Kidney tubule cell (primary cell): ENCODE results near the gene TCF7L2.
A peak's percentile ranks its signal among the peaks of the same experiment; 100 is the strongest.

ENCODE experiments used
- DNase-seq: peaks from one replicate; pipeline ENCODE4 v3.0.0-alpha.2; 2018; ENCODE audit warnings: low spot score

Gene TCF7L2

DNA sequence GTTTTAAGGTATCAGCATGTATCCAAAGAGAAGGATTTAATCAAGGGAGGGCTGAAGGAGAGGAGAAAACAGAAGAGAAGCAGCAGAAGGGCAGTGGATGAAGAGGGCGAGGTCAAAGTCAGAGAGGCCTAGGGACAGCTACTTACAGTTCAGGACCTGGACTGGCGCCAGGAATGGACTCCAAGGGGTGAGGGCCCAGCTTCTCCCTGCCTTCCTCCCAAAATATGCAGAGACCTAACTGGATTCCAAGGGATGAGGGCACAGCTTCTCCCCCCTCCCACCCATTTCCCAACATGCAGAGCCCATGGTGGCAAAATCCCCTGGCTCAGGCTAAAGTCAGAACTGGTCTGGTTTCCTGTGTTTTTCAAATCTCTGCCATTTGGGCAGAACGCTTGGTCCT, 3.4 kb upstream of the TCF7L2 start:
- no peak for DNase-seq

DNA sequence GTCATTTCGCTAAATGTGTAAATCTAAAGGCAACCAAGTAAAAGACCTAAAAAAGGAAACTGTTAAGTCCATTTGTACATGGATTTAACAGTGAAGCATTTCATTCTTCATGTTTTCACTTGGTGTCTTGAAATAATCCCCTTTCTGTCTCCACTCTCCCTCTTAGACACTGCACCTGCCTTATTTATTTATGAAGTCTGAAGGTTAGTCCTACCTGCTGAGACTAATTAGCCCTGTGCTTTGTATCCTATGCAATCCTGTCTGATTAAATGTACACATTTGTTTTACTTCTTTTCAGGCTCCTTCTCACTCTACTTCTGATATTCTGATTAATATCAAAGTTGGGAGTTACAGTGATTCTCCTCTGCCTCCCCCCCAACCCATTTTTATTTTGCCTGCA, 1.9 kb upstream of the TCF7L2 start:
- no peak for DNase-seq

DNA sequence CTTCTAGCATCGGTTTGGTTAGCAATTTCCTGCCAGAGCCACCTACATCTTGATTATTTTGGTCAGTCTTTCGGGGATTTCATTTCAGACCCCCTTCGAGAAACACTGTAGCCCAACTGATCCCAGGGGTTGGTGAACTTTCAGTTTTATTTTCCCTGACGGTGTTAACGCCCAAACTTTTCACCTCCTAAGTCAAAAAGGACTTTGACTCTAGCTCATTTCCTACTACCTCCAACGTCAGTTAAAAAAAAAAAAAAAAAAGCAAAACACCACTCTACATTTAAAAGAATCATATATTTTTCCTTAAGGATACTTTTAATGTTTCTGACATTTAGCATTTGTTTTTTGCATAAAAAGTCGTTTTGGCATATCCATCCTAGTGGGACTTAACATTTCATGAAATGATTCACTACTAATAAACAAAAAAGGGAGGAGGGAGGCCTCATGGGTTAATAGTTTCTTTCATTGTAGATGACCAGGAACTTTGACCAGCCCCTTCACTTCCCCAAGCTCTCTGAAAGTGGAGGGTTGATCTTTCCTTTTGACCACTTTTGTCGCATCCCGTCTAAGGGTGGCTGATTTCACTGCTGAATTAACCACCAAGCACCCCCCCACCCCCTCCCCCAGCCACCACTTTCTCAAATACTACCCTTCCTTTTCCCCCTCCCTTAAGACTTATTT, 764 bp upstream of the TCF7L2 start:
- DNase-seq, result peak; percentile 66

DNA sequence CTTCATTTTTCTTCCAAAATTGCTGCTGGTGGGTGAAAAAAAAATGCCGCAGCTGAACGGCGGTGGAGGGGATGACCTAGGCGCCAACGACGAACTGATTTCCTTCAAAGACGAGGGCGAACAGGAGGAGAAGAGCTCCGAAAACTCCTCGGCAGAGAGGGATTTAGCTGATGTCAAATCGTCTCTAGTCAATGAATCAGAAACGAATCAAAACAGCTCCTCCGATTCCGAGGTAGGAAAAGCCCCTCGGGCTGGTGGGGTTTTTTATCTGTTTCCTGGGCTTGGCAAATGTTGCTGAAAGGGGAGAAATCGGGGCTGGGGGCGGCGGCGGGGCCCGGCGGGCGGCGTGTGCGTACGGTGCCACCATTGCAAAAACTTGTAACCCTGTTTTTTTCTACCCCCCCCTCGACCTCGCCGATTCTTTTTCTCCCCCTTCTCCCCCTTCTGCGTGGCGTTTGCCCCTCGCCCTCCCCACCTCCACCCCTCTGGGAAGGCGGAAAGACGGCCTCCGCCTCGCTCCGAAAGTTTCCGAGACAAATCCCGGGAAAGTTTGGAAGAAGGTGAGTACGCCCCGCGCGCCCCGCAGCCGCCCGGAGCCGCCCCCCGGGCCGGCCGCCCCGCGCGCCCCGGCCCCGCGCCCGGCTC, 789 bp downstream of the TCF7L2 start:
- peak; percentile 55 for DNase-seq

DNA sequence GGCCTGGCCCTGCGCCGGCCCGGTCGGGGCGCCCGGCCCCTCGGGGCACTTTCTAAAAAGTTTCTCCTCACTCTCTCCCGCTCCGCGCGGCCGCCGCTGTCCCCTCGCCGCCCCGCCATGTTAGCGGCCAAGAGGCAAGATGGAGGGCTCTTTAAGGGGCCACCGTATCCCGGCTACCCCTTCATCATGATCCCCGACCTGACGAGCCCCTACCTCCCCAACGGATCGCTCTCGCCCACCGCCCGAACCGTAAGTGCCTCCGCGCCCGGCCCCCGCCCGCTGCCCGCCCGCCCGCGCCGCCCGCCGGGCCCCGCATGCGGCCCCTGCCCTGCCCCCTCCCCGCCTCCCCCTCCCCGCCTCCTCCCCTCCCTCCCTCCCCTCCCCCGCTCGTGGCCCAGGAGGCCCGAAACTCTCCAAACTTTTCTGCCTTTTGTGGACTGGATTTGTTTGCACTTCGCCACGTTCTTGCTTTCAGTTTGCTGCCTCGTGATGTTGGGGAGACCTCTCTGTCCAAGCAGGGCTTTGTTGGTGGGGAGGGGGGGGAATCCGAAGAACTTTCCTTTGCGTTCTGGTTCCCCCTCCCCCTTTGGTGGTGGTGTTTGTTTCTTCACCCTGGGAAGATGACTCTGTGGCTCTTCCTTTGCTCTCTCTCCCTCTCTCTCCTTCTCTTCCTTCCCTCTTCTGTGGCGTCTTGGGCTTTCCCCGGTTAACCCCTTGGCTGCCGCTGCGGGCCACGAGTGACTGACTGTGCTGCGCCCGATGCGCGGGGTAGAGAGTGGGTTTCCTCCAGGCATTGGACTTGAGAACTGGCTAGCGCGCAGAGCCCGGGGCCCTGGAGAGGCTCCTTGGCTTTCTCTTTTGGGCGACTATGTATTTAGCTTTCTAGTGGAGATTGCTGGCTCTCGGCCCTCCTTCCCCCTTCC, 1.6 kb downstream of the TCF7L2 start:
- peak; percentile 92 for DNase-seq

DNA sequence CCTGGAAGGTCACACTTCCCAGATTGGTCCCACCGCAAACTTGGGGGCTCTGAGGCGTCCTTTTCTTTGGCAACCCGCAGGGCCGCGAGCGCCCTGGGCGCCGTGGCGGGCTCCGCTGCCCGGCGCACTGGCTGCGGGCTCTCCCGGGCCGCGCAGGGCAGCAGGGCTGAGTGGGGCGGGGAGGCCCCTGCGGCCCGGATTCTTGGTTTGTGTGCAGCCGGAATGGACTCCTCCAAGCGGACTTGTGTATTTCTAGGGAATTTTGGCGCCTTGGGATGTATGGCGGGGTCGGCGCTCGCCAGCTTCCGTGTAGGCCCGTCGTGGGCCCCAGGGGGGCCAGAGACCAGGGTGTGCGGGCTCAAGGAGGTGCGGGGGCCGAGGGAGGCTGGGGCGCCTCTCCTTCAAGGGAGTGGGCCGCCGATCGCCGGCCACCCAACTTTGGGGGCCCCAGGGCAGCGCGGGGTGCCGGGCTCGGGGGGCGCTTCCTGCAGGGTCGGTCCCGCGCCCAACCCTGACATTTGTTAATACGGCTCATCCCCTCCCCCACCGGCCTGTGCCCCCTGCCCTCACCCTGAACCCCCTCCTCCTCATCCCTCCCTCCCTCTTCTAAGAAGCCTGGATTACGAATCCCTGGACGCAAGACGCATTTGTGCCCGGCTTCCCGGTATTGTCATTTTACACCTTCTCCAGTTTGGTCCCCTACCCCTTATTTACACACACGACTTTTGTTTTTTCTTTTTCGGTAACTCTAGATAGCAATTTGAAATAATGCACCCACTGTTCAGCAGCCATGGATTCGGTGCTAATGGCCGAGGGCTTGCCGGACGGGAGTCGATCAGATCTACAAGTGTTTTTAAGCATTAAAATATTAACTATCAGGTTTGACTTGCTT, 2.5 kb downstream of the TCF7L2 start:
- DNase-seq, result peak; percentile 47

DNA sequence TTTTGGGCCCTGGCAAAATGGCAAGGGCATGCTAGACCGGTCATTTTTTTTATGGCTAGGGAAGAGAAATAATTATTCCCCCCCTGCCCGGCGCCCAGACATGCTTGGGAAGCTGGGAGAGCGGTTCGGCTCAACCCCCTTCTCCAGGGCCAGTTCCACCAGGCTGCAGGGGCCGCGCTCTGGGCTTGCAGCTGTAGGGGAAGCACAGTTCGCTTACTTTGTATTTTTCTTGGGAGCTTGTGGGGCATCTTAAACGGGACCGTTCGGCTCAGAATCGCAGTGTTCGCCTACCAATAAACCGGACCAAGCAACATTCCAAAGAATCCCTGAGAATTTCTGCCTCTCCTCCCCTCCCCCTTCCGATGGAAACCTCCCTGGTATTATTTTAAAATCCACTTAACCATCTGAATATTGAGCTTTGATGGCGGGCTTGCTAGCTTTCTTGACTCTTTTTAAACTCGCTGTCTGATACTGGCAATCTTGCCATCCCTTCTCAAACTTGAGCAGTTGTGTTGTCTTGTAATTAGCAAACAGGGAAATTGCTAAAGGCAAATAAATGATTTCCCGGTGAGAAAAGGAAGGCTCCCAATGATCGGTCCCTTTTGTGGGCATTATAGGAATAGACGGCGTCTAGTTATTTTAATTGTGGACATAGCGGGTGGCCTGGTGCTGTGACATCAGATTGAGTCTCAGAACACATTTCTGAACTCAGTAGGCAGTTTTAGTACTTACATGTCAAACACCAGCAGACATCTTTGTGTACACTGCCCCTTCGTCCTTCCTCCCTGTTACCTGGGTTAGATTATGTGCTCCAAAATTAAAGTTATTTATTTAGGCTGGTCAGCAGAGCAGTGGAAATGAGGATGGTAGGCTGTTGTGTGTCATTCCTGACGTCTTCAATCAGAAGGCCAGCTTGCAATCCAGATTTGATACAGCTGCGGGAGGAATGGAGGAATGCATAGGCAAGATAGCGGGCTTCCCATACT, 3.4 kb downstream of the TCF7L2 start:
- peak; percentile 44 for DNase-seq

DNA sequence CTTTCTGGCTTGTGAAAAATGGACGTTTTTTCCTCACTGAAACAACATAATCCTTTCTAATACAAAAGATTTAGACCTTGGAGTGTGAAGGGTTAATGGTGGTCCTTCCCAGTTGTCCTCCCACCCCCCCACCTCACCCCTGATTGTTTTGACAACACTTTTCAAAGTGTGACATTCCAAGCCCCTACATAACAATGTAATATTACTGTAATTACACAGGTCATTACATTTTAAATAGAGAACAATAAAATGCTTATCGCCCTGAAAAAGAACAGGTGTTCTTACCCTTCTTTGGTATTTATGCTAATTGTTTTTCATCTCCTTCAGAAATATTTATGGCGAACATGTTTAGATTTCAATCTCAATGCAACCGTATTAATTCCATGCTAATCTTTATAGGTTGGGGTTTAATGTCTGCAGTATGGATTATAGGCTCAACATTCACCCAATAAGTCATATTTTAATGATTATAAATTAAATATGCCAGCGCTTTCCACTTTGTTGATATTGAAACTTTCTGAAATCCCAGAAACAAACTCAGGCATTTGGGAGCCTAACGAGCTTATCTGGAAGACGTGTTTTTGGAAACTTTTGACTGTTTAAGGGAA, 5.0 kb downstream of the TCF7L2 start:
- no peak for DNase-seq

DNA sequence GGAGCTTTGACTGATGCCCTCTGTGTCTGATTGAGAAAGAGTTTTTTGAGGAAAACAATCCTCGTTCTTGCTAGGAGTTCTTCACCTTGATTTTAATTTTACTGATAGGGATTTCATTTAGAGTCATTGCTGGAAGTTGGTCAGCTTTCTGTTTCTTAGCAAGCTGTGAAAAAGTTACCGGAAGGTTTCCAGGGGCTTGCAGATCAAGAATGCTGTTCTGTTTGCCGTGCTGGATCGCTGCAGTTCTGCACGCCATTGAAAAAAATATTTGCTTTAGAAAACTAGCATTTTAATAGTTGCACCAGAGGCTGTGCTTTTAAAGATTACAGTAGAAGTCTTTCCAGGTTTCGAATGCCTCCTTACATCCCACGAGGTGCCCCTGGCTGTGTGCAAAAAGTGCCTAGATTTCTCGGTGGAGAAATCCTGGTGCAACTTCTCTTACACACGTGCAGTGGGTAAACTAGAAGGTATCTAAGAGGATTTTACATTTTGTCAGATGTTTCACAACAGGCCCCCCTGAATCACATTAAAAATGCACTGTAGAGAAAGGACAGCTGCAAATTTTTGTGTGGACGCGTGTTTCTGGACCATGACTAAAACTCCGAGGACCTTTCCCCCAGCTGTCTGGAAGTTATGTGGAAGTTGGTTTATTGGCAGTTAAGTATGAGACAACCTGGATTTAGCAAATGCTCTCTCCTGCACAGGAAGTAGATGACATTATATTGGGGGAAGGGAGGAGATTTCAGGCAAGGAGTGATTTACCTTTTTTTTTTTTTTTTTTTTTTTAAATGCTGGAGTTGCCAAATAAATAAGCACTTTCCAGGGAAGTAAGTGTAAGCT, 5.8 kb downstream of the TCF7L2 start:
- DNase-seq, result peak; percentile 75

DNA sequence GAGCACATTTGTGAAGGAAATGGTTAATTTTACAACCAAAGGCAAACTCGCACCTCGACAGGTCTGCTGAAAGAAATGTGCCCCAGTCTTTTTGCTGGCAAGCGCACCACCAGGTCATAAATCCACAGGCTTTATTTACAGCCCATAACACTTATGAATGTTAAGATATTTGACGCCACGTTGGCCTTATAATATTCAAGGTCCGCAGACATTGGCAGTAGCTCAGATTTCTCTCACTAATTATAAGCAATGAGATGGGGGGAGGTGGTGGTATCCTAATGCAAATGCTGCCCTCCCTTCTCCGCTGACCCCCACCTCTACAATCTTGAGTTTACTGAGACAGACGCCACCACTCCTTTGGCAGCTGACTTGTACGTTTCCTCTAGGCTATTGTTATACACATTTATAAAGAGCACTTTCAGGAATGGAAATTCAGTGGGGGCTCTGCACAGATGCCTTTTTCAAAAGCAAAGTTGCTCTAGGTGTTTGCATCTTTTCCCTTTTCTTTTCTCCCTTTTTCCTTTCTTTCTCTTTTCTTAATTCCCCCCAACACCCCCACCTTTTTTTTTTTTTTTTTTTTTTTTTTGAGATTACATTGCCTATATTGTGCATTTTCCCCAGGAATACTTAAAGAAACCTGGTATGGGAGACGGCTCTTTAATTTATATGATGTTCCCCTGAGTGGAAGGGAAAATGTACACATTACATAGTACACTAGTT, 6.7 kb downstream of the TCF7L2 start:
- DNase-seq, result peak; percentile 12

DNA sequence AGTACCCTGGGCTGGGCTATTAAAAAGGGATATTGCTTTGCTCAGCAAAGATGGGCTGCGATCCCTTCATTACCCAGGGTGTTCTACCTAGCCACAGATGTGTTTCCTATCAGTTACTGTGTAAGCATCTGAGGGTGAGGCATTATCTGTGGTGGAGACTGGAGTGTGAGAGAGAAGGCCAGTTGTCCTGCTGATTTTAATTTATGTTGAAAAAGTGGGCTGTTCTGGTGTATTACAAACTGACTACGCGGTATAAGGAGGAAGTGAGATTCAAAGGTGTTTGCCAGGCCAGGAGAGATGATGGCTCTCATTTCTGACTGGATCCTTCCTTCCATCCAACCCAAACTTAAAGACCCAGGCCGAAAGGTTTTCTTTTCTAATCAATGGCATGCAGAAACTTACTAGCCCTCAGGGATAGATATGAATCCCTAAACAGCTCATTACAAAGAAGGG, 7.6 kb downstream of the TCF7L2 start:
- DNase-seq, result peak; percentile 26

DNA sequence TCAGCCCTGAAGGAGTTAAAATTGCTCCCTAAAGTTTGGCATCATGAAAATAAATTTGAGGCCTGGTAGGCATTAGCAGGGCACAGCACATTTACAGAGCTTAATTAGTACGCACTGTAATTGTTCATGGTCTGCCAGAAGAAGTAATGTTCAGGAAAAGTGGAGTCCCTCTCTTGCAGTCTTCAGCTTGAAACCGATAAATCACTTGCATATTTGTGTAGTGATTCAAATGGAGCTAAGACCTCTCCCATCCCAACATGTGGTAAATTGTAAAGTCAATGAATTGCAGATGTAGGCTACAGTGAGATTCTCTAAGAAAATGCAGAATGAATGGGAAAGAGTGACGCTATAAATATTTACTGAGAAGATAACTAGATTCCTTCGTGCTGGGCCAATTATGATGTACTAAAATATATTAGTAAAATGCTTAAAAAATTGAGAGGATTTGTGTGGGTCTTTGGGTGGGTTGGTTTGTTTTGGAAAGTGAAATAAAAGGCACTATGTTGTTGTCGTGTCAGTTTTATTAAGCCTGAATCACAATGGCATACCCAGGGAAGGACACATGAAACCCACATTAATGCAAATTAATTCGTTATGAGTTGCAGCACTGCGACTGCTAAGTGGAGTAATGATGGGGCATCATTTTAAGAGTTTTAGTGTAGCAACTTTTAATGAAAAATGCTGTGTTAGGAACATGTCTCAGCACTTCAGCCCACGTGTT, 8.4 kb downstream of the TCF7L2 start:
- DNase-seq, result peak; percentile 70

DNA sequence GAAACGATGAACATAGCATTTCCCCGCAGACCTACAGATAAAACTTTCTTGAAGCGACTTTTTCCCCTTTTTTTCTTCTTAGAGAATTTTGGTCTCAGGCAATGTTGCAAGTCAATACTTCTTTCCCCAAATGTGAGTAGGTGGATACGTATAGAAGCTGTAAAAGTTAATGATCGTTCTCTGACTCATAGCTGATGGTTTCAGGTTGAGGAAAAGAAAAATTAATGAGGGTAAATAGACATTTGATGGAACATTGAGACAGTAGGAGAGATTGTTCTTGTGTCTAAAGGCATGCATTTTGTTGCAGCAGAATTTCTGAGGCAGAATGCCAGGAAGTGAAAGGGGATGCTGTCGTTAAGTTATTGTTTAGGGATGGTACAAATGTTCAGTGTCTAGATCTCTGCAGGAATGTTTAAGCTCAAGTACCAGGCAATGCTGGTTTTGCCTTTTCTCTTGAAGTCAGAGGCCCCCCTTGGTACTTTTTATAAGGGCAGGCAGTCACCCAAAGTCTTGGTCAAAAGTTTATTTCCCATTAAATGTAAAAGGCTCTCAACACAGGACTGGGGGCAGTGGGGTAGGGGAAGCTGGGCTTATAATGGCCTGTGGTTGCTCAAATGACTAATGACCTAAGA, 9.3 kb downstream of the TCF7L2 start:
- DNase-seq, result peak; percentile 72

DNA sequence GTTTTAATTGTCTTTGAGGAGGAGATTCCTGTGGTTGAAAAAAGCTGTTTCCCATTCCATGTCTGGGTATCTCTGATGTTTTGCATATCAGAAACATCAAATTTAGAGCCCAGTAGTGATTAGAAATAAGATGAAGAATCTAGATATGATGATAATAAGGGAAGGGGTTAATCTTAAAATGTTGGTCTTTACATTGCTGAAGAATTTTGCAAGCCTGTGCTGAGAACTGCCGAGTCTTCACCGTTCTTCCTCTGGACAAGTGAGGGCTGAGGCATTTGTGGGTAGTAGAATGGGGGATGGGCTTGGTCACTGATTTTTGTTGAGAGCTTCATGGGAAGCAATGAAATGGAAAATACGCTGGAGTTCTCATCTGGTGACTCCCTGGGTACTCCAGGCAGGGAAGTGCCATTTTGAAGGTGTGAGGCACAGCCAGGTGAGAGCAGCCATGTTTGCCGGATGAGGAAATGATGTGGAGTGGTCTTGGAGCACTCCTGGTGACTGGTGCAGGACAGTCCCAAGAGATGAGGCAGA, 10.2 kb downstream of the TCF7L2 start:
- DNase-seq, result peak; percentile 65

DNA sequence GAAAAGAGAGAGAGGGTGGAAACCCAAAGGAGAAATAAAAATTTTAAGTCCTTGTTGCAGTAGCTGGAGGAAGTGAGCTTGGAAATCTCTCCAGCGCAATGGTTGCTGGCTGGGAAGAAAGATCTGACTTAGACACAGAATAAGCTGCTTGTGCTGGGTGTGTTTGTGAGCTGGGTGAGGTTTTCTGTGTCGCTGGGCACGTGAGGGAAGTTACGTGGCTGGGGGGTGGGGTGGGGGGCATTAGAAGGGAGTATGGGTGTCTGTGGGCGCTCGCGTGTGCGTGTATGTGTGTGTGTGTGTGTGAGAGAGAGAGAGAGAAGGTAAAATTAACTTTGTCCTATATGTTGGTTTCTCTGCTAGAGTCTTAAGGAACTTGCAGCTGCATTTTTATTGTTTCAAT, 11.6 kb downstream of the TCF7L2 start:
- no peak for DNase-seq

DNA sequence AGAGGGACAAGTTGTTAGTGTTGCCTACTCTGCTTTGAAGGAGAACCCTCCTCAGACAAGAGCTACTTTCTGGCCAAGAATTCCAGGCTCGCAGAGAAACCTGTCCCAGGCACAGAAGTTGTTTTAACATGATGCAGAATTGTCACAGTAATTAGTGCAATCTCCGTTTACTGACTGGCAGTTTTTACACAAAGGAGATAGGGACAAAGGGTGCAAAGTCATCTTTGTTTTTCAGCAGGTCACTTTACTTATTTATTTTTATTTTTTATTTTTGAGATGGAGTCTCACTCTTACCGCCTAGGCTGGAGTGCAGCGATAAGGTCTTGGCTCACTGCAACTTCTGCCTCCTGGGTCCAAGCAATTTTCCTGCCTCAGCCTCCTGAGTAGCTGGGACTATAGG, 12.3 kb downstream of the TCF7L2 start:
- no peak for DNase-seq

DNA sequence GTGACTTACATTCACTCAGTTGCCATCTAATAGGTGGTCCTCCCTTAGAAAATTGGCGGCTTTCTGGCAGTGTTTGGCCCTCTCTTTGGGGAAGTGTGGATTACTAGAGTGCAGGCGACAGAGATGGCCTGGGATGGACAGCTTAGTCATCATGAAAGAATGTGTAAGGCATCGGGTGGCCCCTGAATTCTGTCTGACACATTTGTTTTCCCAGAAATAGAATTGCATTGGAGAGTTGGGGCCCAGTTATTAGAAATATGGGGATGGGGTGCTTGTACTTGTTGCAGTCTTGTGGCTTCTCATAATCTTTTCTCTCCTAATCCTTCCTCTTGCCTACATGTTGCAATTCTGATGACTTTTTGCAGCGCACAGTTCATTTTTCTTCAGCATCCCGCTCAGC, 13.8 kb downstream of the TCF7L2 start:
- DNase-seq, result peak; percentile 58
